ENCODE results near the gene GPR158. TPM values are rescaled to one million over a fixed set of nuclear protein-coding genes. Genes with fewer than 3 reads are reported as not detected.

Gene GPR158
- total RNA-seq, 3 donors from 2014 or later (not counting 1 experiment from before 2014, with no cell fraction given) = not detected

GRCh38 chr10:25492040-25492439 lies 317.2 kb downstream of the GPR158 start:
- H3K36me3 Mint-ChIP-seq = no peaks in the 10 kb centered on the region
- Histone ChIP-seq H3K9me3 (ENCODE audit: control insufficient read depth, insufficient read depth, low read length) (no peaks in the 10 kb centered on the region), H3K4me1 (ENCODE audit: control insufficient read depth, insufficient read depth, low read length) (no peaks in the 10 kb centered on the region), H3K27ac (ENCODE audit: low read length) (no peak overlapping the region), H3K36me3 (ENCODE audit: control insufficient read depth, insufficient read depth, low read length) (no peaks in the 10 kb centered on the region), H3K4me3 (ENCODE audit: low read length) (no peak overlapping the region), H3K27me3 (ENCODE audit: control insufficient read depth, insufficient read depth, low read length) (no peaks in the 10 kb centered on the region)
- no peak overlapping the region for H3K4me3 Mint-ChIP-seq
- no peaks in the 10 kb centered on the region for H3K4me1 Mint-ChIP-seq
- no peak overlapping the region for H3K27ac Mint-ChIP-seq
- no peak for TF ChIP-seq CTCF (IDR thresholded peaks at IDR 0.05)
- WGBS (ENCODE audit: insufficient coverage) = no CpG with 5 or more reads among the region's 1 CpG
- no peaks in the 10 kb centered on the region for H3K27me3 Mint-ChIP-seq (ENCODE audit: low read depth in 2 of 2)
- H3K9me3 Mint-ChIP-seq = peaks cover 5 to 10% of the 10 kb centered on the region in 2 donors
- ATAC-seq (no peak), DNase-seq (no peak)
- intact Hi-C loops (cut with micrococcal nuclease) = no loop called here

- H3K27me3 ChIP-seq (ENCODE audit: control insufficient read depth, insufficient read depth, low read length) = no peaks in the 10 kb centered on the region
- TF ChIP-seq CTCF (IDR thresholded peaks at IDR 0.05) = no peak
- H3K4me1 Mint-ChIP-seq = no peaks in the 10 kb centered on the region
- no peaks in the 10 kb centered on the region for H3K9me3 ChIP-seq (ENCODE audit: control insufficient read depth, insufficient read depth, low read length)
- no peak overlapping the region for H3K27ac Mint-ChIP-seq
- no peak overlapping the region for H3K4me3 ChIP-seq (ENCODE audit: low read length)
- no peak overlapping the region for H3K4me3 Mint-ChIP-seq
- no peaks in the 10 kb centered on the region for H3K36me3 ChIP-seq (ENCODE audit: control insufficient read depth, insufficient read depth, low read length)
- H3K36me3 Mint-ChIP-seq = no peaks in the 10 kb centered on the region
- intact Hi-C loops (cut with micrococcal nuclease) = no loop called here
- H3K27me3 Mint-ChIP-seq (ENCODE audit: low read depth in 2 of 2) = no peaks in the 10 kb centered on the region
- H3K9me3 Mint-ChIP-seq = peaks cover 7 to 10% of the 10 kb centered on the region in 2 donors
- H3K4me1 ChIP-seq (ENCODE audit: control insufficient read depth, insufficient read depth, low read length) = no peaks in the 10 kb centered on the region
- no peak for DNase-seq
- ATAC-seq = no peak
- H3K27ac ChIP-seq (ENCODE audit: low read length) = no peak overlapping the region
Measured at GRCh38 chr10:25492680-25493079, 317.9 kb downstream of the GPR158 start.

- Mint-ChIP-seq H3K27me3 (ENCODE audit: low read depth in 2 of 2) (no peaks in the 10 kb centered on the region), H3K4me3 (no peak overlapping the region), H3K4me1 (no peaks in the 10 kb centered on the region), H3K9me3 (peaks cover 7 to 10% of the 10 kb centered on the region in 2 donors), H3K27ac (no peak overlapping the region), H3K36me3 (no peaks in the 10 kb centered on the region)
- 54% methylated on average over 3 of the region's 4 CpGs for WGBS (ENCODE audit: insufficient coverage)
- no peak overlapping the region for H3K27ac ChIP-seq (ENCODE audit: low read length)
- ATAC-seq (no peak), DNase-seq (no peak)
- H3K9me3 ChIP-seq (ENCODE audit: control insufficient read depth, insufficient read depth, low read length) = no peaks in the 10 kb centered on the region
- no peaks in the 10 kb centered on the region for H3K27me3 ChIP-seq (ENCODE audit: control insufficient read depth, insufficient read depth, low read length)
- no peak for TF ChIP-seq CTCF (IDR thresholded peaks at IDR 0.05)
- intact Hi-C loops (cut with micrococcal nuclease) = no loop called here
- H3K4me3 ChIP-seq (ENCODE audit: low read length) = no peak overlapping the region
- no peaks in the 10 kb centered on the region for H3K4me1 ChIP-seq (ENCODE audit: control insufficient read depth, insufficient read depth, low read length)
- H3K36me3 ChIP-seq (ENCODE audit: control insufficient read depth, insufficient read depth, low read length) = no peaks in the 10 kb centered on the region
Measured at GRCh38 chr10:25493122-25493893, 318.5 kb downstream of the GPR158 start.

GRCh38 chr10:25497246-25497645 lies 322.4 kb downstream of the GPR158 start:
- no peaks in the 10 kb centered on the region for H3K27me3 Mint-ChIP-seq (ENCODE audit: low read depth in 2 of 2)

More at GRCh38 chr10:25497246-25497645, 322.4 kb downstream of the GPR158 start:
- no peak for TF ChIP-seq CTCF (IDR thresholded peaks at IDR 0.05)
- Mint-ChIP-seq H3K27ac (no peak overlapping the region), H3K4me1 (no peaks in the 10 kb centered on the region), H3K36me3 (no peaks in the 10 kb centered on the region), H3K9me3 (peaks cover 4 to 5% of the 10 kb centered on the region in 2 donors), H3K4me3 (no peak overlapping the region)
- WGBS (ENCODE audit: insufficient coverage) = 93% methylated on average over 2 of the region's 3 CpGs
- intact Hi-C loops (cut with micrococcal nuclease) = no loop called here
- DNase-seq (no peak), ATAC-seq (no peak)
- Histone ChIP-seq H3K36me3 (ENCODE audit: control insufficient read depth, insufficient read depth, low read length) (no peaks in the 10 kb centered on the region), H3K27ac (ENCODE audit: low read length) (no peak overlapping the region), H3K27me3 (ENCODE audit: control insufficient read depth, insufficient read depth, low read length) (no peaks in the 10 kb centered on the region), H3K9me3 (ENCODE audit: control insufficient read depth, insufficient read depth, low read length) (no peaks in the 10 kb centered on the region), H3K4me3 (ENCODE audit: low read length) (no peak overlapping the region), H3K4me1 (ENCODE audit: control insufficient read depth, insufficient read depth, low read length) (no peaks in the 10 kb centered on the region)

Data from natural killer cell (primary cell).